ENCODE data around the gene SGSH.

The SGSH gene

DNA sequence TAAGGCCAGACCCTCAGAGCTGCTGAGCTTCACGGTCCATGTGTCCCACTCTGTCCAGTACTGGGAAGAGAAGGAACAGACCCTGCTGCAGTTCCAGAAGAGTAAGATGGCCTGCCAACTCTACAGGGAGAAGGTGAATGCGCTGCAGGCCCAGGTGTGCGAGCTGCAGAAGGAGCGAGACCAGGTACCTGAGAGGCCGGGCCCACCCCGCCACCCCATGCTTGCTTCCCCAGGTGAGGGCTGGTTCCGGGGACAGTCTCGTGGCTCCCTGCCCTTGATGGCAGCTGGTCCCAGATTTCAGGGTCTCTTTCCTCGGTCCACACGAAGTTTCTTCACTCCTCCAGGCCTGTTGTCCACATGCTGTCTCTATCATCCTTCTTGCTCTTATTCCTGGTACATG, 29.4 kb downstream of the SGSH start:
- TF ChIP-seq, protein P1, sequence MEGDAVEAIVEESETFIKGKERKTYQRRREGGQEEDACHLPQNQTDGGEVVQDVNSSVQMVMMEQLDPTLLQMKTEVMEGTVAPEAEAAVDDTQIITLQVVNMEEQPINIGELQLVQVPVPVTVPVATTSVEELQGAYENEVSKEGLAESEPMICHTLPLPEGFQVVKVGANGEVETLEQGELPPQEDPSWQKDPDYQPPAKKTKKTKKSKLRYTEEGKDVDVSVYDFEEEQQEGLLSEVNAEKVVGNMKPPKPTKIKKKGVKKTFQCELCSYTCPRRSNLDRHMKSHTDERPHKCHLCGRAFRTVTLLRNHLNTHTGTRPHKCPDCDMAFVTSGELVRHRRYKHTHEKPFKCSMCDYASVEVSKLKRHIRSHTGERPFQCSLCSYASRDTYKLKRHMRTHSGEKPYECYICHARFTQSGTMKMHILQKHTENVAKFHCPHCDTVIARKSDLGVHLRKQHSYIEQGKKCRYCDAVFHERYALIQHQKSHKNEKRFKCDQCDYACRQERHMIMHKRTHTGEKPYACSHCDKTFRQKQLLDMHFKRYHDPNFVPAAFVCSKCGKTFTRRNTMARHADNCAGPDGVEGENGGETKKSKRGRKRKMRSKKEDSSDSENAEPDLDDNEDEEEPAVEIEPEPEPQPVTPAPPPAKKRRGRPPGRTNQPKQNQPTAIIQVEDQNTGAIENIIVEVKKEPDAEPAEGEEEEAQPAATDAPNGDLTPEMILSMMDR (IDR thresholded peaks at IDR 0.05): no peak

DNA sequence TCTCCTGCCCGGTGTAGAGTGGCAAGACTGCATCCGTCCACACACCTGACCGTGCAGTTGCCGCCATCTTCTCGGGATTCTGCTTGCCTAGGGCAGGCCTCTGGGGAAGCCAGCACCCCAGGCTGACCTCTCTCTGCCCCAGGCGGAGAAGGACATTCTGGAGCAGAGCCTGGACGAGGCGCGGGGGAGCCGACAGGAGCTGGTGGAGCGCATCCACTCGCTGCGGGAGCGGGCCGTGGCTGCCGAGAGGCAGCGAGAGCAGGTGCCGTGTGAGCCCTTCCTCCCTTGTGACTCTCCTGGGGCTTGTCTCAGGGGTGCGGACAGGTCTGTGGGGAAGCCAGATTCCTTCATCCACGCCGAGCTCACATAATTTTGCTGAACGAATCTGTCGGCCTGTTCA, 30.5 kb downstream of the SGSH start:
- TF ChIP-seq, protein P1 (IDR thresholded peaks at IDR 0.05): no peak

DNA sequence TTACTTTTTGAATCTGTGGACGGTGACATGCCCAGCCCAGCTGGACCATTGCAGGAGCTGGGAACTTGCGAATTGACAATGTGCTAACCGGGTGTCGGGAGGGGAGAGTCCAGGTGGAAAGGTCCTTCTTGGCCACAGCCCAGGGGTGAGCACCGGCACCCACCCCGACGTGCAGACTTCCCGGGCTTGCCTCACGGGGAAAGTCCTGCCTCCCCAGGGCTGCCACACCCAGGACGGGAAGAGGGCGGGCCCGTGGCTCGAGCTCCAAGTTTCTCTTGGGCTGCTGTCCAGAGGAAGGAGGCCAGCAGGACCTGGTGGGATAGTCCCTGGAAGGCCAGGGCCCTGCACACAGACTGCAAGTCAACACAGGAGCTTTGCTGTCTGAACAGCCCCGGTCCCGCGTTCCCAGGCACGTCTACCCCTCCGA, 32.6 kb downstream of the SGSH start:
- TF ChIP-seq, protein P1 (IDR thresholded peaks at IDR 0.05): no peak

DNA sequence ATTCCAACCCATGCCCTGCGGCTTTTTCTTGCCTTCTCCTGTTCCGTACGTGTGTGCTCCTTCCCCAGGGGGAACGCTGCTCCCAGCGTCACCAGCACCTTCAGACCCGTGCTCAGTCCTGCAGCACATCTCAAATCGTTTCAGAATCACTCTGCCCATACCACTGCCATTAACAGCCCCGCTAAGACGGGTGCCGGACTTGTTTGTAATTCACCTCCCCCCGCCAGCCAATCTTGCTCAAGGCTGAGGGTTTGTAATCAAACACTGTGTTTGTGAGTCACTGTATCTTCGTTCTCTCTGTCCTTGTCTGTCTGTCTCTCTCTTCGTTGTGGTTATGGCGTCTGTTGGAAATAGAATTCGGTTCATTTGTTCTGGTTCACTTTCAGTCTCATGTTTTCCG, 33.0 kb downstream of the SGSH start:
- TF ChIP-seq, protein P1 (IDR thresholded peaks at IDR 0.05): no peak

DNA sequence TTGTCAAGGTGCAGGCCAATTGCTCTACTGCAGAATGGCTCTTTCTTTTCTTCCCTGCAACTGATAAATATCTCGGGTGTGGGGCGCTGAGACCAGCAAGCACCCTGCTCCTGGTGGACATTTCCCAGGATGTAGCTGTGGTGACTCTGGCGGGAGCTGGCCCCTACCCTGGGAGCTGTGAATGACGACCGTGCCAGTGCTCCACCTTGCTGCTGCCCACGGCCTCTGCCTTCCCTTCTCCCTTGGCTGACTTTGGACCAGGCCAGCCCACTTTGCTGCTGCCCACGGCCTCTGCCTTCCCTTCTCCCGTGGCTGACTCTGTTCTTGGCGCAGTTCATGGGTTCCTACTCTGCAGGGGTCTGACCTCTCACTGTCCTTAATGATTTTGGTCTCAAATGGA, 34.2 kb downstream of the SGSH start:
- TF ChIP-seq, protein P1 (IDR thresholded peaks at IDR 0.05): no peak

DNA sequence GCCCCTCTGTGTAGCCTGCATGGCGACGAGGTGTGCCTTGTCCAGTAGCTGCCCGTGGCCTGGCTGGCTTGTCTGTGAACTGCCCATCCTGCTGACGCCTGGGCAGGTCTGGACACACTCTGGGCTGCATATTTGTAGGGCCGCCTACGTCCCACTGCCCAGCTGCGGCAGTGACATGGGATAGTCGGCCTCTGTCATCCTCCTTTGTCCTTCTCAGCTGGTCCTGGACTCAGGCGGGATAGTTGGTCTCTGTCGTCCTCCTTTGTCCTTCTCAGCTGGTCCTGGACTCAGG, 35.8 kb downstream of the SGSH start:
- TF ChIP-seq, protein P1 (IDR thresholded peaks at IDR 0.05): no peak

DNA sequence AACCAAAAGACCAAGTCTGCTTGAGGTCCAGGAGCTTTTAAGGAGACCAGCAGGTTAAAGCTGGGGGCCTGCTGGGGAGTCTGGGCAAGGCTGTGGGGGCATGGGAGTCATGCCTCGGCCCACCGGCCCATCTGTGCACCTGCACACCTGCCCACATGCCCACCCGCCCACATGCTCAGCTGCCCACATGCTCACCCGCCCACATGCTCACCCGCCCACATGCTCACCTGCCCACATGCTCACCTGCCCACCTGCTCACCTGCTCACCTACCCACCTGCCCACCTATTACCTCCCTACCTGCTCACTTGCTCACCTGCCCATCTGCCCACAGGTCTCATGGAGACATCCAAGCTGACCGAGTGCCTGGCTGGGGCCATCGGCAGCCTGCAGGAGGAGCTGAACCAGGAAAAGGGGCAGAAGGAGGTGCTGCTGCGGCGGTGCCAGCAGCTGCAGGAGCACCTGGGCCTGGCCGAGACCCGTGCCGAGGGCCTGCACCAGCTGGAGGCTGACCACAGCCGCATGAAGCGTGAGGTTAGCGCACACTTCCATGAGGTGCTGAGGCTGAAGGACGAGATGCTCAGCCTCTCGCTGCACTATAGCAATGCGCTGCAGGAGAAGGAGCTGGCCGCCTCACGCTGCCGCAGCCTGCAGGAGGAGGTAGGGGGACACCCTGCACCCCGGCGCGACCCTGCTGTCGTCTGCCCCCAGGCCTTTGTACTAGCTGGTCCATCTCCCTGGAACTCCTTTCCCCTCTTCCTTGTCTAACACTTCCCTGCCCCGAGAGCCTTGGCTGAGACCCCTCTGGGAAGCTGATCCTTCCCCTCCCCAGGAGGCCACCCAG, 36.3 kb downstream of the SGSH start:
- TF ChIP-seq, protein P1 (IDR thresholded peaks at IDR 0.05): no peak

DNA sequence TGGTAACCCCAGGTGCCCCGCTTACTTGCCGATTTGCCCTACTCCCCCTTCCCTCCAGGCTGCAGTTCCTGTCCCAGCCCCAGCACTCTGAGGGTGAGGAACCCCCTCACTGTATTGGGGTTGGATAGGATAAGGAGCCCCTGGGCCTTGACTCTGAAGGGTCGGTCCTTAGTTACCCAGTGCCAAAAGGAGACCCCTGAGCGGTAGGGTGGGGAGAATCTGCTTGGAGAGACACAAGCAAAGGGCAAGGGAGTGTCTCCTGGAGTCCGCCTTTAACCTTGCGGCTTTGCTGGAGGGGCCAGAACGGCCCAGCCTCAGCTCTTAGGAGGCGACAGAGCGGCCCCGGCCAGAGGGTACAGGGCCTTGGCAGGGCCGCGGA, 37.3 kb downstream of the SGSH start:
- TF ChIP-seq, protein P1 (IDR thresholded peaks at IDR 0.05): no peak

Data from LNCAP (cell line).